ENCODE data around the gene HCRT.

DNA sequence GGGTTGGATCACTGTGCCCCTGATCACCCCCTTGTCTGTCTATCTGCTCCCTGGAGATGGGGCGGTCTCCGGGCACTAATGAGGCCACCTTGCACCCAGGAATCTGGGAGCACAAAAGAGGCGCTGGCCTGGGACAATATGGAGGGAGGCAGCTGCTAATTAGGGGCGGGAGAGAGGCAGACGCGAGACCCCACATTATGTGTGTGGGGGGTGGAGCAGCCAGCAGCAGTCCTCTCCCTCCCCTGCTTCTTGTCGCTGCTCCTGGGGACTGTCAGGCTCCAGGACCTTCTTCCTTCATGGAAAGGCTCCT is 324 bp upstream of the HCRT start:
- TF ChIP-seq GATA3 (IDR thresholded peaks at IDR 0.05; ENCODE audit: low read depth, low read length) (no peak), GATA2 (IDR thresholded peaks at IDR 0.05; ENCODE audit: low read depth, low read length) (no peak)
